Mucosa of stomach (tissue), 1 donor: Measurements from ENCODE around the gene C5orf22.
"Not testable (repeated sequence)": the region's sequence is repeated elsewhere in the genome, so short reads cannot be mapped to it uniquely, and the experiment has no call there.

Experiments used
- H3K27me3 ChIP-seq: one replicate; pipeline ENCODE4 v1.7.0; 2013; ENCODE audit warnings: mild to moderate bottlenecking, low read length; ENCODE audit not compliant: control insufficient read depth, insufficient read depth
- H3K36me3 ChIP-seq: one replicate; pipeline ENCODE4 v1.7.0; 2013; ENCODE audit warnings: low read length; ENCODE audit not compliant: control insufficient read depth, insufficient read depth
- H3K4me1 ChIP-seq: one replicate; pipeline ENCODE4 v1.7.0; 2013; ENCODE audit warnings: mild to moderate bottlenecking, low read length; ENCODE audit not compliant: control insufficient read depth, insufficient read depth
- H3K4me3 ChIP-seq: one replicate; pipeline ENCODE4 v1.7.0; 2013; ENCODE audit warnings: low read length
- H3K9ac ChIP-seq: one replicate; pipeline ENCODE4 v1.7.0; 2013; ENCODE audit warnings: mild to moderate bottlenecking, low read length, moderate library complexity
- H3K9me3 ChIP-seq: one replicate; pipeline ENCODE4 v1.7.0; 2013; ENCODE audit warnings: mild to moderate bottlenecking, low read length, moderate library complexity; ENCODE audit not compliant: control insufficient read depth
- donor health status: Pancreatic carcinoma.

C5orf22 gene

DNA sequence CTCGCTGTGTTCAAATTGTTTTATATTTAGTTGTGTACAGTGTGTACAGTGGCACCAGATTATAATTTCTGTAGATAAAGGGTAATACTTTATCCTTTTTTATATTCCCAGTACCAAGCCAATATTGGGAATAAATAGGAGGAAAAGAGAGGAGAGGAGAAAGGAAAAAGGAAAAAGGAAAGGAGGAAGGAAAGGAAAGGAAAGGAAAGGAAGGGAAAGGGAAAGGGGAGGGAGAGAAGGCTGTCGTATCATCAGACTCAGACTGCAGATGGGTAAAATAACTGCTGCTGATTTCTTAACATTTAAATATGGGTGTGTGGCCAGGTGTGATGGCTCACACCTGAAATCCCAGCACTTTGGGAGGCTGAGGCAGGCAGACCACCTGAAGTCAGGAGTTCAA lies 51.0 kb downstream of the C5orf22 start:
- Histone ChIP-seq H3K9me3 (no peaks in the 10 kb centered on the region), H3K4me1 (no peaks in the 10 kb centered on the region), H3K4me3 (no peak overlapping the region), H3K27me3 (peaks cover 4% of the 10 kb centered on the region), H3K36me3 (no peaks in the 10 kb centered on the region), H3K9ac (no peak overlapping the region)

DNA sequence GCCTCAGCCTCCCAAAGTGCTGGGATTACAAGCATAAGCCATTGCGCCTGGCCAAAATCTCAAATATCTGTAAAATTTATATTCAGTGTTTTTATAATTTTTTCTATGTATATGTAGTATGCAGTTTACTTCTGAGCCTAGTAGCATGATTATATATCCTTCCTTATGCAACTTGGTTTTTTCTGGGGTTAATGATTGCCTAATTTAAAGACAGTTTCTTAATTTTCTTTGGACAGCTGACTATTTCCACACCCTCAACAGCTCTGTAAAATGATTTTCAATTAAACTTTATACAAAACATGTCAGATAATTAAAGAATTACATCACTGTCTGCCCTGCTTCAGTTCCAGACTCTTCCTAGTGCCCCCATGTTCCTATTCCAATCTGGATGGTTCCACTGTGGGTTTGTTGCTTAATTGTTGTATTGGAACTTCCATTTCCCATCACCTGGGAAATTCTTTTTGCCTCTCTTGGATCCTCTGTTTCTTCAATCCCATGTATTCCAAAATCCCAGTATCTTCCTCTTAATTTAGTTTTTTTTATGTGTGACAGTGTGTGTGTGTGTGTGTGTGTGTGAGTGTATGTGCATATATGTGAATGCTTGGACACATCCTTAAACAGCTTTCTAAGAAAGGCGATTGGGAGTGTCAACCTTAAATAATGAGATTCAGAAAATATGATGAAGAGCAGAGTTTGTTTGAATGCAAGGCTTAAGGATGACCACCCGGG lies 53.2 kb downstream of the C5orf22 start:
- H3K9ac ChIP-seq = no peak overlapping the region
- no peaks in the 10 kb centered on the region for H3K36me3 ChIP-seq
- H3K4me1 ChIP-seq = no peaks in the 10 kb centered on the region
- H3K4me3 ChIP-seq = no peak overlapping the region
- no peaks in the 10 kb centered on the region for H3K9me3 ChIP-seq
- peaks cover 4% of the 10 kb centered on the region for H3K27me3 ChIP-seq

DNA sequence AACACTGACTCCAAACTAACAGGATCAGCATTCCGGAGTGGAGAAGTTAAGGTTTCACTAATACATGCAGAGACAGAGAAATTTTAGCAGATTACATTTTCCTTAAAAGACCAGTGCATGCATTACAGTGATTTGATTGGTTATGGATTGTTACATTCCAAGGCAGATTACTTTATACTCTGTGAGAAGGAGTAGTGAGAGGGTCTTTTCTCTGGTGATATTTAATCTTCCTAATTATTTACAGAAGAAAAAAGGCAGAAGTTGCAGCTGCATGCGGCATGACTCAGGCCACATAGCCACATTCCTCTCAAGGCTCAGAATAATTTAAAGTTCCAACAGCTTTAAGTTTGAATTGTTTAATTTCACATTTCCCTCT lies 53.8 kb downstream of the C5orf22 start:
- Histone ChIP-seq H3K27me3 (peaks cover under 1% of the 10 kb centered on the region), H3K36me3 (no peaks in the 10 kb centered on the region), H3K4me3 (no peak overlapping the region)

DNA sequence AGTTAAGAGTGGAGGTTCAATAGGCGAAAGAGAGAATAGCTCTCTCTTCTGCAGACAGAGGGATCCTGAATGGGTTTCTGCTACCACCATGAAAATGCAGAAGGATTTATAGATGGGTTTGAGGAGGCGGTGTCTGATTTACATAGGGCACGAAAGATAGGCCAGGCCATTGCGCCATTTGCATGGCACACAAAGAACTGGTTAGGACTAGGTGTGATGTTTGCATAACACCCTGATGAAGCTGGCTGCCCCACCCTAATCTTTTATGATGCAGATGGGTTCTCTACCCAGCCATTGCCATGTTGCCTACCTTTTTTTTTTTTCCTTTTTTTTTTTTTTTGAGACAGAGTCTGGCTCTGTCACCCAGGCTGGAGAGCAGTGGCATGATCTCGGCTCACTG lies 55.4 kb downstream of the C5orf22 start:
- H3K9ac ChIP-seq = no peak overlapping the region
- no peaks in the 10 kb centered on the region for H3K4me1 ChIP-seq
- no peaks in the 10 kb centered on the region for H3K9me3 ChIP-seq
- no peaks in the 10 kb centered on the region for H3K27me3 ChIP-seq
- no peaks in the 10 kb centered on the region for H3K36me3 ChIP-seq
- H3K4me3 ChIP-seq = no peak overlapping the region

More for the DNA sequence above, 53.8 kb downstream of the C5orf22 start:
- Histone ChIP-seq H3K4me1 (no peaks in the 10 kb centered on the region), H3K9ac (no peak overlapping the region), H3K9me3 (no peaks in the 10 kb centered on the region)

DNA sequence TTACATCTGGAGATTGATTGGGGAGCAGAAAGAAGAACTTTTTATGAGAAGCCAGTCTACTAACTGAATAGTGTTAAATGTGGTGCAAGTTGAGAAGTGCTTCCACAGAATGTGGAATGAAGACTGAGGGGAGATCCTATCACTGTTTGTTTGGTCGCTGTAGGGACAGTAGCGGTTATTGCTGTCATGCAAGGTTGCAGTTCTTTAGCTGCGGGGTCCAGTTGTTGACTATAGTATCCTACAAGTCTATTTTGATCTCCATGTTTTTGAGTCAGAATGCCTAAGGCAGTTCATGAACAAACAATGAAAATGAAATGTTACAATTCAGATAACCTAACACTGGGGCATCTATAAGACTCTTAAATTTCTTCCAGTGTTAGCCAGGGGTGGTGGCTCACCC lies 61.6 kb downstream of the C5orf22 start:
- Histone ChIP-seq H3K4me1 (no peaks in the 10 kb centered on the region), H3K9me3 (no peaks in the 10 kb centered on the region), H3K9ac (no peak overlapping the region), H3K27me3 (peaks cover 7% of the 10 kb centered on the region), H3K4me3 (no peak overlapping the region), H3K36me3 (no peaks in the 10 kb centered on the region)

DNA sequence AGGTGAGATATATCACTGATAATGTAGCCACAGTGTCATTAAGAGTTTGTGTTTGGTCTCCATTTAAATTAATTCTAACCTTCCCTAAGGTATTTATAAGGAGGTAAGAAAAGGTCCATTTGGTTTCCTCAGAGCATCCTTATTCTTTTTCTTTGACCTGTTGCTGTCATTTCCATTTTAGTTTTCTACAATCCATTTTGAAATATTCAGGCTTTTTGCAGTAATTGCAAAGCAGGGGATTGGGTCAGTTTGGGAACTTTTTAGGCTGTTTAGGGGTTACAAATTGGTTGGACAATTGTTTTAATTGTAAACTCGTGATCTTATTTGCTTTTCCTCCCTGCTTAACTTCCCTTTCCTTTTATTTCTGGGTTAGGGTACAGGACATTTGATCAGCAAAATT lies 64.3 kb downstream of the C5orf22 start:
- Histone ChIP-seq H3K36me3 (no peaks in the 10 kb centered on the region), H3K27me3 (peaks cover 7% of the 10 kb centered on the region)

DNA sequence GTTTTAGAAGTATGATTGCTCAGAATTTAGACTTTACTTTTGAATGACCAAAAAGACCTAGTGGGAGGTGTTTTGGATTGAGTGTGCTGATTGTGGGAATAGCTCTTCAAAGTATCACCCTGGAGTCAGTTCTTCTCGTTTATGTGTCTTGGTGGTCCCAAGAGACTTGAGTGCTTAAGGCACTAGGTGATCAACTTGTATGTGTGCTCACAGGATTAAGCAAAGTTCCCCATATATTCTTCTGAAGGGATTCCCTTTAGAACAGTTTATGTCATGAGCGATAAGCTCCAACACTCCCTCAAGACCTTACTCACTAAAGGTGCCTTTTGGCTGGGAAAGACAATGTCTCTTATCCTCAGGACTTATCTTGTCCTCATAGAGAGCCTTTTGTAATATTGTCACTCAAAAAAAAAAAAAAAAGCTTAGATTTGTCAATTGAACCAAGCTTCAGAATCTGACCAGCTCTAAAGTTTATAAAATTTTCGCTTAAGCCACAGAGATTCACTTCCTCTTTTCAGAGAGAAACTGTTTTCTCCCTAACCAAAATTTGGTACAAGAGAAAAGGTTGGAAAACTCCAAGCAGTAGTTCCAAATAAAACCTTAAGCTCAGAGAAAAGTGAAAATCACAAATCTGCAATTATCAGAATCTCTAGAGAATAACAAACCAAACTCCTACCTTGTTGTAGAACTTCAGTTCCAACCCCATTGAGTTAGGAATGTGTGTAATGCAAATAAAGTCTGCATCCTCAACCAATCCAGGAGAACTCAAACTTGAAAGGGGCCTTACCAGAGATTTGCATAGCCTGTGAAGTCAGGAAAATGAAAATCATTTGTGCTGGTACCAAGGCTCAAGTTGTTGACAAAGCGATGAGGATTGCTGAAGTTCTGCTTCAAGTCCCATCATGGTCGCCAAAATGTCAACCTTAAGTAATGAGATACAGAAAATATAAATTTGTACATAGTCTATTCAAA lies 66.8 kb downstream of the C5orf22 start:
- Histone ChIP-seq H3K4me3 (no peak overlapping the region), H3K27me3 (peaks cover 7% of the 10 kb centered on the region), H3K9ac (no peak overlapping the region), H3K9me3 (no peaks in the 10 kb centered on the region), H3K4me1 (no peaks in the 10 kb centered on the region), H3K36me3 (no peaks in the 10 kb centered on the region)

More for the DNA sequence above, 64.3 kb downstream of the C5orf22 start:
- Histone ChIP-seq H3K9me3 (no peaks in the 10 kb centered on the region), H3K4me3 (no peak overlapping the region), H3K9ac (no peak overlapping the region), H3K4me1 (no peaks in the 10 kb centered on the region)

DNA sequence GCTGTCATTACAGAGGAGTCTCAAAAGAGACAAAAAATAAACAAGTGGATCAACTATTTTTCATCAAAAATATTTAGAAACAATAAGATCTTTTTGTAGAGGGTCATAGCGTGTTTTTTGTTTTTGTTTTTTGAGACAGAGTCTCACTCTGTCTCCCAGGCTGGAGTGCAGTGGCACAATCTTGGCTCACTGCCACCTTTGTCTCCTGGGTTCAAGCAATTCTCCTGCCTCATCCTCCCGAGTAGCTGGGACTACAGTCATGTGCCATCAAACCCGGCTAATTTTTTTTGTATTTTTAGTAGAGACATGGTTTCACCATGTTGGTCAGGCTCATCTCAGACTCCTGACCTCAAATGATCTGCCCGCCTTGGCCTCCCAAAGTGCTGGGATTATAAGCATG lies 70.2 kb downstream of the C5orf22 start:
- H3K9ac ChIP-seq, H3K4me1 ChIP-seq, H3K4me3 ChIP-seq, H3K9me3 ChIP-seq, H3K27me3 ChIP-seq, H3K36me3 ChIP-seq: not testable (repeated sequence)

DNA sequence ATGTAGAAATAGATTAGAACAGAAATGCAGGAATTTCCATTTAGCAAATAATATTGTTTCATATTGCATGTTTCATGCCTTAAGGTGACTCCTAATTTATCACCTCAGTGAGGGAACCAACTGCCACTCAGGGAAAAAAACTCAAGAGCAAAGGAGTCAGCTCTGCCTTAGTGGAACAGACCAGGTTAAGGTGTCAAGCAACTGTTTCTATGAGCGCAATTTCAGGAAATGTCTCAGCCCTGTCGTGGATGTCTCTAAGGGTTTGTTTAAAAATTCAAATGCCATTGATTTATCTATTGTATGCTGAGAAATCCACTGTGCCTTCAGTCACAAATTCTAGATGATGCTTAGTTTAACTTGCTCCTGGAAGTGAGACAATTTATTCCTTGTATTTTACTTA lies 72.1 kb downstream of the C5orf22 start:
- Histone ChIP-seq H3K36me3 (no peaks in the 10 kb centered on the region), H3K9ac (no peak overlapping the region), H3K4me1 (no peaks in the 10 kb centered on the region)

DNA sequence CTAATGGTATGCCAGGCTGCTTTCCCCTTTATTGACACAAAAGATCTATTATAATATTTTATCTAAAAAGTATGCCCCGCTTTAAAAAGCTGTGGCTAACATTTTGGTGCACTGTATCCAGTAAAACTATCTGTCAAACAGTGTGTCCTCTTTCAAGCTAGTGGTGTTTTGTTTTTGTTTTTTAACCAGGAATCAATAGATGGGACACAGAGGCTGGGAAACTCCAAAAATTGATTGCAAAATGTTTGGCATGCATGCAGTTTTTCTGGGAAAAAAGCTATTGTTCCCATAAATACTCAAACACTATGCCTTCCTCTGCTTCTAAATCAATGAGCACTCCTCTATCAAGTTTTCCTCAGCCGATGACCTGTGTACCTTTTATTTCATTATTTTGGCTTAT lies 72.5 kb downstream of the C5orf22 start:
- no peaks in the 10 kb centered on the region for H3K4me1 ChIP-seq
- H3K36me3 ChIP-seq = no peaks in the 10 kb centered on the region
- H3K9me3 ChIP-seq = no peaks in the 10 kb centered on the region
- no peaks in the 10 kb centered on the region for H3K27me3 ChIP-seq
- no peak overlapping the region for H3K4me3 ChIP-seq
- no peak overlapping the region for H3K9ac ChIP-seq

More for the DNA sequence above, 72.1 kb downstream of the C5orf22 start:
- H3K9me3 ChIP-seq = no peaks in the 10 kb centered on the region
- H3K4me3 ChIP-seq = no peak overlapping the region
- no peaks in the 10 kb centered on the region for H3K27me3 ChIP-seq
